Kidney (tissue), 14 donors: ENCODE data around the gene TRIM47. TPM values are rescaled to one million over a fixed set of nuclear protein-coding genes. Genes with fewer than 3 reads are reported as not detected.
"Not testable (repeated sequence)": the region's sequence is repeated elsewhere in the genome, so short reads cannot be mapped to it uniquely, and the experiment has no call there.

Experiments
- DNase-seq, 5 donors: peaks; one replicate each; pipeline ENCODE4 v3.0.0-alpha.2; 2013 to 2020
- FAIRE-seq: peaks from 2 replicates; lab custom pipeline; 2012; peaks lifted over from hg19 to GRCh38; lab: Jason Lieb, UNC
- H3K27ac ChIP-seq, 2 donors: one replicate each; pipeline ENCODE4 v1.7.0; 2013; ENCODE audit warnings: low read depth in 2 of 2, low read length in 2 of 2, inconsistent platforms in 1 of 2
- H3K27me3 ChIP-seq: one replicate; pipeline ENCODE4 v1.7.1; 2013; ENCODE audit warnings: low read length, inconsistent platforms; ENCODE audit not compliant: control insufficient read depth, insufficient read depth
- H3K36me3 ChIP-seq, 3 donors: one replicate each; pipeline versions ENCODE4 v1.7.0 to v1.7.1; 2013; ENCODE audit warnings: low read length in 3 of 3, control low read depth in 1 of 3, inconsistent platforms in 1 of 3; ENCODE audit not compliant: insufficient read depth in 3 of 3, control insufficient read depth in 2 of 3
- H3K4me1 ChIP-seq, 3 donors: one replicate each; pipeline versions ENCODE4 v1.7.0 to v1.7.1; 2013; ENCODE audit warnings: low read length in 3 of 3, inconsistent platforms in 1 of 3, low read depth in 1 of 3; ENCODE audit not compliant: control insufficient read depth in 2 of 3, insufficient read depth in 2 of 3
- H3K4me3 ChIP-seq, 3 donors: one replicate each; pipeline versions ENCODE4 v1.7.0 to v1.8.1; 2013; ENCODE audit warnings: low read length in 3 of 3, control low read depth in 1 of 3, inconsistent platforms in 1 of 3
- H3K9ac ChIP-seq, 3 donors: one replicate each; pipeline versions ENCODE4 v1.7.0 to v1.7.1; 2013; ENCODE audit warnings: low read length in 3 of 3, control low read depth in 1 of 3, inconsistent platforms in 1 of 3
- H3K9me3 ChIP-seq, 3 donors: one replicate each; pipeline versions ENCODE4 v1.7.0 to v1.7.1; 2013; ENCODE audit warnings: low read length in 3 of 3, control low read depth in 1 of 3, inconsistent platforms in 1 of 3; ENCODE audit not compliant: control insufficient read depth in 2 of 3, insufficient read depth in 1 of 3
- CTCF ChIP-seq: IDR thresholded peaks from 3 replicates; pipeline ENCODE4 v1.5.1; 2012; ENCODE audit warnings: mild to moderate bottlenecking, moderate library complexity, borderline replicate concordance; ENCODE audit not compliant: insufficient read depth; ENCODE audit errors: extremely low read depth
- intact Hi-C: fragments of 100-400 bp; cut with DNase I; formaldehyde crosslinking; loops from one replicate; pipeline ENCODE4 v1.11.1; 2022
- polyA plus RNA-seq: library from polyadenylated mRNA; stranded (reverse); fragments of 350-450 nt; fragmentation: Illumina TruSeq; extraction: RNeasy Lipid Tissue Mini Kit (QIAGEN cat#74804); gene quantifications from one replicate; pipeline ENCODE4 v1.2.3, GENCODE V29; 2014; ENCODE audit warnings: low read depth, low replicate concordance; ENCODE audit not compliant: insufficient read depth
- total RNA-seq: library from RNA; stranded (reverse); fragmentation: NEBNext Ultra II Directional; extraction: Animal tissue kit (Norgen Biotek cat#: 25700); gene quantifications from one replicate; pipeline ENCODE4 v1.2.1, GENCODE V29; 2021
- donor health status: control.
- donor health status: control.
- donor health status: control.
- donor health status: control.
- donor health status: control.
- donor health status: DM: yes; HTN: yes; CAD: no.
- donor health status: Normal renal cell carcinoma (clear cell type).

Gene TRIM47
- total and polyA plus RNA-seq, 2 donors from 2014 or later, result 95.0 to 118 TPM

GRCh38 chr17:75864448-75864871 lies 13.9 kb downstream of the TRIM47 start:
- Histone ChIP-seq H3K9me3 (no peaks in the 10 kb centered on the region), H3K4me1 (peaks cover 0 to 5% (median 0%) of the 10 kb centered on the region in 3 donors), H3K9ac (no peak overlapping the region), H3K27ac (peak overlapping the region; percentile 22 to 28), H3K27me3 (no peaks in the 10 kb centered on the region), H3K4me3 (no peak overlapping the region), H3K36me3 (no peaks in the 10 kb centered on the region)
- intact Hi-C loops, result no loop called here
- FAIRE-seq (no peak), DNase-seq (peak in 4 of 5 donors; percentile 68 to 96 (median 78))
- no peak for TF ChIP-seq CTCF

- Histone ChIP-seq H3K4me1 (peaks cover 0 to 5% (median 0%) of the 10 kb centered on the region in 3 donors), H3K9me3 (no peaks in the 10 kb centered on the region), H3K4me3 (no peak overlapping the region), H3K36me3 (no peaks in the 10 kb centered on the region), H3K27me3 (no peaks in the 10 kb centered on the region), H3K9ac (no peak overlapping the region), H3K27ac (no peak overlapping the region)
- FAIRE-seq (no peak), DNase-seq (no peak)
- intact Hi-C loops, result no loop called here
- TF ChIP-seq CTCF, result no peak
Measured at GRCh38 chr17:75861927-75862317, 16.5 kb downstream of the TRIM47 start.

GRCh38 chr17:75859358-75859757 lies 19.0 kb downstream of the TRIM47 start:
- H3K27me3 ChIP-seq, H3K27ac ChIP-seq, H3K4me1 ChIP-seq, FAIRE-seq, DNase-seq, H3K9ac ChIP-seq, H3K9me3 ChIP-seq, H3K36me3 ChIP-seq, intact Hi-C loops, H3K4me3 ChIP-seq: not testable (repeated sequence)

GRCh38 chr17:75856062-75856756 lies 22.2 kb downstream of the TRIM47 start:
- H3K27me3 ChIP-seq, result no peaks in the 10 kb centered on the region
- peak overlapping the region; percentile 99 for H3K27ac ChIP-seq
- peak in 1 of 5 donors; percentile 69 for DNase-seq
- no peaks in the 10 kb centered on the region for H3K9me3 ChIP-seq
- H3K36me3 ChIP-seq, result peaks cover 2 to 4% (median 3%) of the 10 kb centered on the region in 3 donors
- H3K9ac ChIP-seq, result peak overlapping the region; percentile 42 to 96 (median 90)
- no peak for TF ChIP-seq CTCF
- FAIRE-seq, result no peak
- intact Hi-C loops, result no loop called here
- peaks cover 0 to 14% (median 12%) of the 10 kb centered on the region in 3 donors for H3K4me1 ChIP-seq
- H3K4me3 ChIP-seq, result peak overlapping the region; percentile 38 to 80 (median 71)
